Transverse colon (tissue), 3 donors: ENCODE data around the gene UBR7.

ENCODE experiments used
- CTCF ChIP-seq, 5 experiments: fragments of 200-600 bp in 3 of 5; fragments of 450-650 bp in 2 of 5; sonication (generic) in 3 of 5; IDR thresholded peaks; 1 replicate in 2 of 5; 2 replicates in 3 of 5; pipeline ENCODE4 v1.5.1; 2016 to 2017; ENCODE audit warnings: antibody characterized with exemption in 5 of 5, inconsistent platforms in 3 of 5, mild to moderate bottlenecking in 2 of 5, moderate library complexity in 1 of 5
- POLR2A ChIP-seq: fragments of 450-650 bp; IDR thresholded peaks from one replicate; pipeline ENCODE4 v1.6.1; 2016; ENCODE audit warnings: antibody characterized with exemption, mild to moderate bottlenecking, moderate library complexity

- TF ChIP-seq CTCF (IDR thresholded peaks at IDR 0.05) (no peak), POLR2A (no peak)
Observed at GRCh38 chr14:93239869-93240677, 33.0 kb downstream of the UBR7 start.
